ENCODE data around the gene ELOVL7. TPM values are rescaled to one million over a fixed set of nuclear protein-coding genes. Genes with fewer than 3 reads are reported as not detected.

The ELOVL7 gene
- polyA plus RNA-seq, 1 experiment, result 0.11 TPM

DNA sequence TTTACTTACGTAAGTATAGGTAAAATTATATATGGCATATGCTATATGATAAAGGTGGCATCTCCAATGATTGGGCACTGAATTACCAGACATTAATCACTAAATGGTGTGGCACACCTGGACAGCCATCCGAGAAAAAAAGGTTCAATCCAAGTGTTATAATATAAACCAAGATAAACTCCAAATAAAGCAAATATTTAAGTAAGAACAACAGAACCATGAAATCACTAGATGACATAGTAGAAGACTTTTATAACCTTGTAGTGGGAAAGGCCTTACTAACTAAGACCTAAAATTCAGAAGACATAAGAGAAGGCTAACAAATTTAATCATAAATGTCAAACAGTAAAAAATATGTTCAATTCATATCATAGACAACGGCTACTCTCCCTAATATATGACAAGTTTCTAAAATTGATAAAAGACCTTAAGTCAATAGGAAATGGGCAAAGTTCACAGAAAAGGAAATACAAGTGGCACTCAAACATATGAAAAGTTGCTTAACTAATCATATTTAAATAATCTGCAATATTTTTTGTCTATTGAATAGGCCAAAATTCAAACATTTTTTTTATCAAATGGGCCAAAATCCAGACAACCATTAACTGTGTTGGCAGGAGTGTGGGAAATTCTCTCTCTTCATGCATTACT, 55.1 kb downstream of the ELOVL7 start:
- no peaks in the 10 kb centered on the region for H3K27me3 ChIP-seq (ENCODE audit: control insufficient read depth, insufficient read depth, low read length)
- H3K4me3 ChIP-seq (ENCODE audit: low read depth, low read length), result no peak overlapping the region
- CTCF ChIA-PET, result no interaction called here
- H3K27ac ChIP-seq (ENCODE audit: low read depth, low read length), result no peak overlapping the region
- DNase-seq (ENCODE audit: low read depth, low spot score), result no peak
- H3K9me3 ChIP-seq (ENCODE audit: control insufficient read depth, insufficient read depth, low read length), result no peaks in the 10 kb centered on the region
- TF ChIP-seq, protein P1, sequence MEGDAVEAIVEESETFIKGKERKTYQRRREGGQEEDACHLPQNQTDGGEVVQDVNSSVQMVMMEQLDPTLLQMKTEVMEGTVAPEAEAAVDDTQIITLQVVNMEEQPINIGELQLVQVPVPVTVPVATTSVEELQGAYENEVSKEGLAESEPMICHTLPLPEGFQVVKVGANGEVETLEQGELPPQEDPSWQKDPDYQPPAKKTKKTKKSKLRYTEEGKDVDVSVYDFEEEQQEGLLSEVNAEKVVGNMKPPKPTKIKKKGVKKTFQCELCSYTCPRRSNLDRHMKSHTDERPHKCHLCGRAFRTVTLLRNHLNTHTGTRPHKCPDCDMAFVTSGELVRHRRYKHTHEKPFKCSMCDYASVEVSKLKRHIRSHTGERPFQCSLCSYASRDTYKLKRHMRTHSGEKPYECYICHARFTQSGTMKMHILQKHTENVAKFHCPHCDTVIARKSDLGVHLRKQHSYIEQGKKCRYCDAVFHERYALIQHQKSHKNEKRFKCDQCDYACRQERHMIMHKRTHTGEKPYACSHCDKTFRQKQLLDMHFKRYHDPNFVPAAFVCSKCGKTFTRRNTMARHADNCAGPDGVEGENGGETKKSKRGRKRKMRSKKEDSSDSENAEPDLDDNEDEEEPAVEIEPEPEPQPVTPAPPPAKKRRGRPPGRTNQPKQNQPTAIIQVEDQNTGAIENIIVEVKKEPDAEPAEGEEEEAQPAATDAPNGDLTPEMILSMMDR (IDR thresholded peaks at IDR 0.05; ENCODE audit: low read depth, low read length), result no peak
- POLR2A ChIA-PET, result no interaction called here

DNA sequence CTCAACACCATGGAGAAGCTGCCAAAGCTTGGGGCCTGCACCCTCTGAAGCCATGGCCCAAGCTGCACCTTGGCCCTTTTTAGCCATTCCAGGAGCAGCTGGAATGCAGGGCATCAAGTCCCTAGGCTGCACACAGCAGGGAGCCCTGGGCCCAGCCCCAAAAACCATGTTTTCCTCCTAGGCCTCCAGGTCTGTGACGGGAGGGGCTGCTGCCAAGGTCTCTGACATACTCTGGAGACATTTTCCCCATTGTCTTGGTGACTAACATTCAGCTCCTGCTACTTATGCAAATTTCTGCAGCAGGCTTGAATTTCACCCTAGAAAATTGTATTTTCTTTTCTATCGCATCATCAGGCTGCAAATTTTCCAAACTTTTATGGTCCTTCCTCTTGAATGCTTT, 64.6 kb downstream of the ELOVL7 start:
- no peaks in the 10 kb centered on the region for H3K27me3 ChIP-seq (ENCODE audit: control insufficient read depth, insufficient read depth, low read length)
- POLR2A ChIA-PET, result no interaction called here
- H3K9me3 ChIP-seq (ENCODE audit: control insufficient read depth, insufficient read depth, low read length), result no peaks in the 10 kb centered on the region
- DNase-seq (ENCODE audit: low read depth, low spot score), result no peak
- H3K27ac ChIP-seq (ENCODE audit: low read depth, low read length), result no peak overlapping the region
- no peak overlapping the region for H3K4me3 ChIP-seq (ENCODE audit: low read depth, low read length)
- TF ChIP-seq, protein P1 (IDR thresholded peaks at IDR 0.05; ENCODE audit: low read depth, low read length), result no peak
- CTCF ChIA-PET, result no interaction called here

DNA sequence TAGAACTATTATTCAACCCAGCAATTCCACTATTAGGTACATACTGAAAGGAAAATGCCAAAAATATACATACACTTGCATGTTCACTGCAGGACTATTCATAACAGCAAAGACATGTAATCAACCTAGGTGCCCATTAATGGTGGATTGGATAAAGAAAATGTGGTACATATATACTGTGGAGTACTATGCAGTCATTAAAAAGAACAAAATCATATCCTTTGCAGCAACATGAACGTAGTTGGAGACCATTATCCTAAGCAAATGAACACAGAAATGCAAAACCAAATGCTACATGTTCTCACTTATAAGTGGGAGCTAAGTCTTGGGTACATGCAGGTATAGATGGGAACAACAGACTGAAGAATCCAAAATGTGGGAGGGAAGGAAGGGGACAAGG, 67.7 kb downstream of the ELOVL7 start:
- Histone ChIP-seq H3K27me3 (ENCODE audit: control insufficient read depth, insufficient read depth, low read length) (no peaks in the 10 kb centered on the region), H3K27ac (ENCODE audit: low read depth, low read length) (no peak overlapping the region), H3K9me3 (ENCODE audit: control insufficient read depth, insufficient read depth, low read length) (no peaks in the 10 kb centered on the region), H3K4me3 (ENCODE audit: low read depth, low read length) (no peak overlapping the region)
- TF ChIP-seq, protein P1 (IDR thresholded peaks at IDR 0.05; ENCODE audit: low read depth, low read length), result no peak
- no peak for DNase-seq (ENCODE audit: low read depth, low spot score)
- ChIA-PET CTCF (no interaction called here), POLR2A (no interaction called here)

DNA sequence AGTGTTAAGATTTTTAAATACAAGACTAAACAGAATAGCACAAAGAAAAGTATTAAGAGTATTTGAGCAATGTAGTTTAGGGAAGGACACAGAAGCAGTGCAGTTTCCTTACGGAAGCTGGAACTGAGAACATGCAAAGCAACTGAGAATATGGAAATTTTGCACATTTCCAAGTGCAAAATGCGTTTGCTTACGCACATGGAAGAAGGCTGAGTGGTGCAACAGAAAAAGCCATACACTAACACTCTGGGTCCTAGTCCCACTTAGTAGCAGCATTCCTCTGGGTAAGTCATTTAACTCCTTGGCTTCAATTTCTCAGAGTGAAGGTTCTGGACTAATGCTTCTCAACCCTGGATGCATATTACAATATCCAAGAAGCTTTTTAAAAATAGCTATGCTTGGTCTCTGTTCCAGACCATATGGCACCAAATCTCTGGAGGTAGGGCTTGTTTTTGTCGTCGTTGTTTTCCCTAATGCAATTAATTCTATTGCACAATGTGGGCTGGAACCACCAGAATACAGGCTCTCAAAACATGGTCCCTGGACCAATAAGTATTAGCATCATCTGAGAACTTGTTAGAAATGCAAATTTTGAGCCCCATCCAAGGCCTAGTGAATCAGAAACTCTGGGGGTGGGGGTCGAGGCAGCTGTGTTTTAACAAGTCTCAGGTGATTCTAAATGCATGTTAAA, 78.9 kb downstream of the ELOVL7 start:
- no peaks in the 10 kb centered on the region for H3K9me3 ChIP-seq (ENCODE audit: control insufficient read depth, insufficient read depth, low read length)
- no peaks in the 10 kb centered on the region for H3K27me3 ChIP-seq (ENCODE audit: control insufficient read depth, insufficient read depth, low read length)
- no peak for DNase-seq (ENCODE audit: low read depth, low spot score)
- TF ChIP-seq, protein P1 (IDR thresholded peaks at IDR 0.05; ENCODE audit: low read depth, low read length), result no peak
- ChIA-PET CTCF (no interaction called here), POLR2A (no interaction called here)
- H3K4me3 ChIP-seq (ENCODE audit: low read depth, low read length), result no peak overlapping the region
- no peak overlapping the region for H3K27ac ChIP-seq (ENCODE audit: low read depth, low read length)

DNA sequence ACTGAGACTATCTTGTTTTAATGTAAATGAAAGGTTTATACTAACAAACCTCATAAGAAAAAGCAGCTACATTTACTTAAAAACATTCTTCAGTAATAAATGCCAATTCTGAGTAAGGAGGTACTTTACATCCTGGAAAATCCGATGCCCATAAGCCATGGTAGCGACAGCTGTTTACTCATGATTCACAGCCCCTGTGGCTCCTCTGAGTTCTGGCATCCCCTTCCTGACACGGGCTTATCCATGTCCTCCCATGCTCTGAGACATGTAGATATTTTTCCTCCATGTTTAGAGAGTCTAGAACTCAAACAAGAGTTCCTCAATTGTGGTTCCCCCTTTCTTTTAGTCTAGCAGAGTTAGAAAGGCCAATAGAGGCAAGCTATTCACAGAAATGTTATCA, 81.0 kb downstream of the ELOVL7 start:
- ChIA-PET CTCF (interaction anchor here (0.7 kb wide), 1 partner anchor 122 kb away, joined by 9 read pairs; no protein-coding TSS in a partner anchor), POLR2A (no interaction called here)
- Histone ChIP-seq H3K9me3 (ENCODE audit: control insufficient read depth, insufficient read depth, low read length) (no peaks in the 10 kb centered on the region), H3K4me3 (ENCODE audit: low read depth, low read length) (no peak overlapping the region), H3K27me3 (ENCODE audit: control insufficient read depth, insufficient read depth, low read length) (no peaks in the 10 kb centered on the region), H3K27ac (ENCODE audit: low read depth, low read length) (no peak overlapping the region)
- no peak for DNase-seq (ENCODE audit: low read depth, low spot score)
- TF ChIP-seq, protein P1 (IDR thresholded peaks at IDR 0.05; ENCODE audit: low read depth, low read length), result no peak

Data from AG04450 (cell line).